ENCODE data around the gene PHKA2.

The PHKA2 gene

GRCh38 chrX:18920566-18920965, 63.3 kb downstream of the PHKA2 start:
- no peak overlapping the region for H3K4me3 ChIP-seq (ENCODE audit: low read depth, low read length)
- CTCF ChIA-PET = no interaction called here
- no peak for TF ChIP-seq CTCF (IDR thresholded peaks at IDR 0.05; ENCODE audit: insufficient read depth, low read length, missing control alignments)
- DNase-seq (ENCODE audit: low read depth, low spot score) = no peak
- POLR2A ChIA-PET = no interaction called here

GRCh38 chrX:18920079-18920478, 63.8 kb downstream of the PHKA2 start:
- CTCF ChIA-PET = no interaction called here
- no peak for TF ChIP-seq CTCF (IDR thresholded peaks at IDR 0.05; ENCODE audit: insufficient read depth, low read length, missing control alignments)

DNA sequence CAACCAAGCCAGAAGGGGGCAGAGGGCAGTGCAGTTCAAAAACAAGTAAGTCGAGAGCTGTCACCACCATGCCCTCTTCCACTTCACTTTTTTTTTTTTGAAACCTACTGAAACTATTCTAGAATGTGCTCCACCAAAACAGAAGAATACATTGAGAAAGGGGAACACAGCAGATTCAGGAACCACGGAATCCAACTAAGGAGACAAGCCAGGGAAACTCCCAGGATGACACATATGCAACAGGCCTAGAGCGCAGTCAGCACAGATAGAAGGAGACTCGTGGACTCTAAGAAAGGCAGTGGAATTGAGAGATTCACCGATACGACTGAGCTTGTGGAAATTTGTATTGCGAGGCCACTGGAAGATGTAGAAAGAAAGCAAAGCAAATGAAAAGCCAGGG, 66.1 kb downstream of the PHKA2 start:
- ChIA-PET POLR2A (no interaction called here), CTCF (no interaction called here)
- no peak for DNase-seq (ENCODE audit: low read depth, low spot score)
- TF ChIP-seq CTCF (IDR thresholded peaks at IDR 0.05; ENCODE audit: insufficient read depth, low read length, missing control alignments) = no peak
- H3K4me3 ChIP-seq (ENCODE audit: low read depth, low read length) = no peak overlapping the region

More at GRCh38 chrX:18920079-18920478, 63.8 kb downstream of the PHKA2 start:
- no peak for DNase-seq (ENCODE audit: low read depth, low spot score)
- POLR2A ChIA-PET = no interaction called here
- no peak overlapping the region for H3K4me3 ChIP-seq (ENCODE audit: low read depth, low read length)

GRCh38 chrX:18906286-18906685, 77.6 kb downstream of the PHKA2 start:
- ChIA-PET CTCF (interaction anchor here (0.8 kb wide), 1 partner anchor 9 kb away, joined by 3 read pairs; no protein-coding TSS in a partner anchor), POLR2A (no interaction called here)
- TF ChIP-seq CTCF (IDR thresholded peaks at IDR 0.05; ENCODE audit: insufficient read depth, low read length, missing control alignments) = no peak
- H3K4me3 ChIP-seq (ENCODE audit: low read depth, low read length) = no peak overlapping the region
- no peak for DNase-seq (ENCODE audit: low read depth, low spot score)

DNA sequence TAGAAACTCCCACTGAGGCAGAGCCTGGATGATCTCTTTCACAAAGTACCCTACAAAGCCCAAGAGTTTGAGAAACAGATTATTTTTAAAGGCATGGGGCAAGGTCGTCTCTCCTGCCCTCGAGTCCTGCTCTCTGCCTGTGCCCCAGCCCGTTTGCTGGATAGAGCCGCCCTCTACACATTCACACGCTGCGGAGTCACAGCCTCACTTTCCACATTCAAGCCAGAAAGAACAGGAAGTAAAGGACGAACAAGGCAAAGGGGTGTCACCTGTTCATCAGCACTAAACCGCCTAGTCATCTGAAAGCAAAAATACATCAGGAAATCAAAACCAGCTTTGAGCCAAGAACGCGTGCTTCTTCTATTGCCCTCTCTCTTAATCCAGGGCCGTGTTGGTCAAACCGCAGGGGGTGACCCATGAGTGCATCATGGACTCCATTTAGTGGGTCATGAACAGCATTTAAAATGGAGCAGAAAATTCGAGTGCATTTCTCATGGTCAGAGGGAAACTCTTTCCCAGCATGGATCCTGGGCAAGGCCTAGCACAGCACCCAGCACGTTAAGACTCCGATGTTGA, 83.4 kb downstream of the PHKA2 start:
- no peak overlapping the region for H3K4me3 ChIP-seq (ENCODE audit: low read depth, low read length)
- ChIA-PET CTCF (no interaction called here), POLR2A (no interaction called here)
- no peak for DNase-seq (ENCODE audit: low read depth, low spot score)
- TF ChIP-seq CTCF (IDR thresholded peaks at IDR 0.05; ENCODE audit: insufficient read depth, low read length, missing control alignments) = no peak

DNA sequence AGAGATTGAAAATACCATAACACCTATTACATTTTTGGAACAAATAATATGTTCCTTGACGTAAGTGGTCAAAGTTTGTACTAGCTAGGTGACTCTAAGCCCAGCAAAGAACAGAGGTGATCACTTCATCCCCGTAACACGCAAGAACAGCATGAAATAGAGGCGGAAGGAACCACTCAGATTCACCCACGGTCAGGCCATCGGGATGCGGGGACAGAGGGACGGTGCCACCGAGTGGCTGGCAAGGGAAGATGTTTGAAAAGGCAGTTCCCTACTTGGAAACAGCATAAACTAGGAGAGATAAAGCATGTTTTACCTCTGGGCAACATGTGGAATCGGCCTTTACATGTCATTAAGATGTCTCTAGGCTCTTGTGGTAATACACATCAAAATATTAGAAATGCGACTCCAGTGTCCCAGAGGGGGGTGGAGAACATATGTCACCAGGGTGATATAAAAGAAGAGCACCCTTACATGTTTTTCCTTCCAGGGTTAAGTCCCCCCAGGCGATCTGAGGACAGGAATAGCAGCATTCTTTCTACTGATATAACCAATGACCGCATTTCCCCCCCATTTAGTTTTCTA, 84.0 kb downstream of the PHKA2 start:
- H3K4me3 ChIP-seq (ENCODE audit: low read depth, low read length) = no peak overlapping the region
- POLR2A ChIA-PET = no interaction called here
- CTCF ChIA-PET = no interaction called here
- DNase-seq (ENCODE audit: low read depth, low spot score) = no peak
- no peak for TF ChIP-seq CTCF (IDR thresholded peaks at IDR 0.05; ENCODE audit: insufficient read depth, low read length, missing control alignments)
